GM13977 (cell line): Measurements from ENCODE around the gene FIGNL2.

Experiments used
- DNase-seq: peaks from one replicate; pipeline ENCODE4 v3.0.0; 2012; ENCODE audit warnings: low spot score
- CTCF ChIP-seq: IDR thresholded peaks from 2 replicates; pipeline ENCODE4 v1.5.1; 2012; ENCODE audit warnings: mild to moderate bottlenecking, control low read depth; ENCODE audit not compliant: insufficient read depth; ENCODE audit errors: extremely low read depth, missing control alignments
- in situ Hi-C: fragments of 300-500 bp; cut with MboI; formaldehyde crosslinking; loops from one replicate; pipeline ENCODE4 v1.12.0; 2022; ENCODE audit warnings: low sequenced_read_pairs, low pct_unique_long_range_greater_than_20kb, mixed read lengths, inconsistent platforms; ENCODE audit not compliant: unreplicated experiment

The FIGNL2 gene

GRCh38 chr12:51874486-51874885 lies 26.0 kb upstream of the FIGNL2 start:
- TF ChIP-seq CTCF, result no peak
- in situ Hi-C loops, result no loop called here
- DNase-seq, result no peak

GRCh38 chr12:51874000-51874399 lies 25.5 kb upstream of the FIGNL2 start:
- TF ChIP-seq CTCF, result no peak
- in situ Hi-C loops, result no loop called here
- DNase-seq, result no peak

GRCh38 chr12:51873251-51873994 lies 24.9 kb upstream of the FIGNL2 start:
- no peak for TF ChIP-seq CTCF
- in situ Hi-C loops, result no loop called here
- no peak for DNase-seq

GRCh38 chr12:51872689-51872981 lies 24.1 kb upstream of the FIGNL2 start:
- in situ Hi-C loops, result no loop called here
- no peak for TF ChIP-seq CTCF
- no peak for DNase-seq

- TF ChIP-seq CTCF, result no peak
- in situ Hi-C loops, result no loop called here
- no peak for DNase-seq
Measured at GRCh38 chr12:51871918-51872688, 23.6 kb upstream of the FIGNL2 start.

DNA sequence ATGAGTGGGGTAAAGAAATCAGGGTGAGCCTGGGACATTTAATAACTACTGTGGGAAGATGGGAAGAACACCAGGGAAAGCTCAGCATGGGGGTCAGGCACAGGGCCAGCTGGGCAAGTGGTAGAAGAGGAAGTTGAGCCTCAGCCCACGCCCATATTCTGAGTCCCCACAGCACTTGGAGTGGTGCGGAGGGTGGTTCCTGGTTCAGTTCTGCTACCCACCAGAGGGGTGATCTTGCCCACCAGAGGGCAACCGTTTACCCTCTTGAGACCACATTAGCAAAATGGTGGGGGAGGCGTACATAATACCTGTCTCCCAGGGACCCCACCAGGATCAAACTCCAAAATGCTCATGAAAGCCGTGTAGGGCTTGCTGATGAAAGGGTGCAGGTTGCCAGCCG lies 22.6 kb upstream of the FIGNL2 start:
- no peak for TF ChIP-seq CTCF
- DNase-seq, result no peak
- in situ Hi-C loops, result no loop called here
